ENCODE results near the gene C2CD2.

The C2CD2 gene

DNA sequence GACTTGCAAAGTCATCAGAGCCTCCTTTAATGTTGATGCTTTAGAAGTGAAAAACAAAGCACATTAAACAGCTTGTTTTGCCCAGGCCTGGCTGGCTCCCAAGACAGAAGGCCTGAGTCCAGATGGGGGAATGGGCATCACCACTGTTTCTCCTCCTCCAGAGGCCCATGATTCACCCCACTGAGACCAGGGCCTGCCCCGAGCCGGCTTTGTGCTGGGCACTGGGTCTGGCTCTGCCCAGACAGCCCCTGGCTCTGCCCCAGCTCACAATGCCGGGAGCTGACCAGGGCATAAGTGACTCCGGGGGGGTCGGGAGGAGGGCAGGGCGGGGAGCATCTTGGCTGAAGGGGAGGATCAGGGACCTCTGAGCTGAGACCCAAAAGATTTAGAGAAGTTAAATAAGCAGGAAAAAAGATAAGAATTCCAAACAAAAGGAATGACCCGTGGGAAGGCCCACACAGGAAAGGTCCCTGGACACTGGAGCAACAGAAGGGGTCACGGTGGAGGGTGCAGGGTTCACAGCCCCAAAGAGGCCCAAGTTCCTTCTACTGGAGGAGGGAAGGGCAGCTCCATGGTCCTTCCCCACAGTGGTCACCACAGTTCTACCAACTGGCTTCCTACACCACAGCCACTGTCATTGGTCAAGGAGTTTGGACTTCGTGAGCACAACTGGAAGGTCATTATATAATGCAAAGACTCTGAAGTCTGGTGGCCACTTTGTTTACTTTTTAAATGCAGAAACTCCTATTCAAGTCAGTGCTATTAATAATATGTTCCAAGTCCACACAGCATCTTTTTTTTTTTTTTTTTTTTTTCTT lies 5.5 kb downstream of the C2CD2 start:
- in situ Hi-C loops (cut with HindIII; ENCODE audit: low pct_ligation_motif_present, low pct_unique_long_range_greater_than_20kb, low sequenced_read_pairs), result no loop called here
- no peak for DNase-seq

DNA sequence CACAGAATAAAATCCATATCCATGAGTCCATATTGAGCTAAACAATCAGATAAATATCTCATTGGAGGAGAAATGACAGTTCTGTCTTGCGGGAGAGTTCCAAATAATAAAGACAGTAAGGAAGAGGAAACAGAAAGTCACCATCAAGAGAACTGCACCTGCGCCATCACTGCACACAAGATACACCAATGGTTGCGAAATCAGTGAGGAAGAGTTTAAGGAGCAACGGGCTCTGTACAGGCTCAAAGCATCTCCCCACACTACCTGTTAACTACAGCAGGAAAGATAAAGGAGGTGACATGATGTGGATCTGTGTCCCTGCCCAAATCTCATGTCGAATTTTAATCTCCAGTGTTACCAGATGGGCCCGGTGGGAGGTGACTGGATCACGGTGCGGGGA lies 7.8 kb downstream of the C2CD2 start:
- DNase-seq, result no peak
- in situ Hi-C loops (cut with HindIII; ENCODE audit: low pct_ligation_motif_present, low pct_unique_long_range_greater_than_20kb, low sequenced_read_pairs), result no loop called here

DNA sequence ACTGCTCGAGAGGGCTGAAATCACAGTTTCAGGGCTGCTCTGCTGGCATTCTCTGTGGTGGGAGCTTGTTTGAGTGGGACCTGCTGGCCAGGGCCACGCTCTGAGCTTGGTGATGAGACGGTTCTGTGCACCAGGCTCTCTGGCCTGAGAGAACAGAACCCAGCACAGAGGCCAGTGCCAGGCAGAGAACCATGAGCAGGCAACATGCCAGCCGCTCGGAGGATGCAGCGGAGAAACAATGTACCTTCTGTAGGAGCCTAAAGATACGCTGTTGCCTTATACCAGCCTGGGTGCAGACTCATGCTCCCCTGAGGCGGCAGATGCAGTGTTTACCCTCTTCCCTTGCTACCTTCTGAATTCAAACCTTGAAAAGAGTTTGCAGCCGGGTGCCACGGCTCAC lies 10.0 kb downstream of the C2CD2 start:
- in situ Hi-C loops (cut with HindIII; ENCODE audit: low pct_ligation_motif_present, low pct_unique_long_range_greater_than_20kb, low sequenced_read_pairs), result no loop called here
- no peak for DNase-seq

DNA sequence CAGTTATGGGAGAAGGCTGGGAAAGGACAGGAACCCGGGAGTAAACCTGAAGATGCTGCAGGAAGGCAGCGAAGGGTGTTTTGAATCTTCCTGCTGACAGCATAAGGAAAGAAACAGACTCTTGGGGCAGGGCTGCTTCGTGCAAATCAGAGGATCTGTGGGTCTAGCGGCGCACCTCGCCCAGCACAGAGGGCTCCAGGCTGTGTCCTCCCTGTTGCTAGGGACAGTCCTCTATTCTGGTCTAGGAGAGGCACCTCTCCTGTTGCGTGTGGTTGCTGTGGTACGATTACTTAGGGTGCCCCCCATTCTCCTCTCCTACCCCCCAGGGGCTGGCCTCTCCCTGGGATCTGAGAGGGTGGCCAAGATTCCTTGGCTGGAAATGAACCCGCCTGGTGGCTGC lies 11.4 kb downstream of the C2CD2 start:
- no peak for DNase-seq
- in situ Hi-C loops (cut with HindIII; ENCODE audit: low pct_ligation_motif_present, low pct_unique_long_range_greater_than_20kb, low sequenced_read_pairs), result no loop called here

DNA sequence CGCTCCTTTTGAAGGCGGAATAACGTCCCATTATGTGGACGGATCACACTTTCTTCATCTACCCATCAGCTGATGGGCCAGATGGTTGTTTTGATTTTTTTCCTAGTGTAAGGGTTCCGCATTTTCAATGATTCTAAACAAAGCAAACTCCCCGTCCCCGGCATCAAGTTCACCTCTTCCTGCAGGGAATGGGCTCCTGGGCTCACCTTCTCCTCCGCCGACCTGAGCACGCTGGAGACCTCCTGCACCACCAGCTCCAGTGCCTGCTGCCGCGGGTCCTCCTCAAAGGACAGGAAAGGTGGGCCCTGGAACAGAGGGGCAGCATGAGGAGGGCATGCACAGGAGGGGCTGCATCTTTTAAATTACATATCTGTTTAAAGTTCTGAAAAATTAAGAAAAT lies 11.9 kb downstream of the C2CD2 start:
- no peak for DNase-seq
- in situ Hi-C loops (cut with HindIII; ENCODE audit: low pct_ligation_motif_present, low pct_unique_long_range_greater_than_20kb, low sequenced_read_pairs), result no loop called here

DNA sequence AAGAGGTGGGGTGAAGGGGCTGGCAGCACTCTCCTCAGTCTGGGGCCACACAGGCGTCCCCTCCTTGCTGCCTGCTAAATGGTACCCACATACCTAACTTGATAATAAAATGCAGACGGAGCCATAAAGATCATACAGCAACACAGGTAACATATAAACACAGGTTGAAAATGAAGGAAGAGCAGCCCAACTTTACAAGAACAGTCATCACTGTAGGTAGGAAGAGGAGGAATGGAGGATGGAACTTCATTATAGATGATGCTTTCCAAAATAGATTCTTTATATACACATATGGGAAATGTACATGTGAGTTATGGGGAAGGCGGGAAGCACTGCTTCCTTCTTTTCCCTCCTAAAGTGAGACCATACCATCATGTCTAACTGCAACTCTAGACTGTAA lies 13.4 kb downstream of the C2CD2 start:
- in situ Hi-C loops (cut with HindIII; ENCODE audit: low pct_ligation_motif_present, low pct_unique_long_range_greater_than_20kb, low sequenced_read_pairs), result no loop called here
- no peak for DNase-seq

DNA sequence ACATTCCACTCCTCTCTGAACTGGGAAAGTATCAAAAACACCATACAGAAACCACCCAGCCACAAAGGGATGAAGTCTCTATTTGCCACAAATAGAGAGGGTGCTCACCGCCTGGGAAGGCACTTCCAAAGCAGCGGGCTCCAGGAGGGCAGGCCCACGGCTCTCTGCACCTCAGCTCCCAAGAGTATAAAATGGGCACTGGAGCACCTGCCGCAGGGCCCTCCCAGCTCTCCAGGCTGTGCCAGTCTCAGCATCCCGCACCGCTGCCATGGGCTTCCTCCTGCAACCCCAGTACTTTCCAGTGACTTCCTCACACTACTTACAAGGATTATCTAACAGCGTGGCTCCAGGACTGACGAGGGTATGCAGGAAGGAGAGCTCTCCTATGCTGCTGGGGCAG lies 14.4 kb downstream of the C2CD2 start:
- no peak for DNase-seq
- in situ Hi-C loops (cut with HindIII; ENCODE audit: low pct_ligation_motif_present, low pct_unique_long_range_greater_than_20kb, low sequenced_read_pairs), result no loop called here

DNA sequence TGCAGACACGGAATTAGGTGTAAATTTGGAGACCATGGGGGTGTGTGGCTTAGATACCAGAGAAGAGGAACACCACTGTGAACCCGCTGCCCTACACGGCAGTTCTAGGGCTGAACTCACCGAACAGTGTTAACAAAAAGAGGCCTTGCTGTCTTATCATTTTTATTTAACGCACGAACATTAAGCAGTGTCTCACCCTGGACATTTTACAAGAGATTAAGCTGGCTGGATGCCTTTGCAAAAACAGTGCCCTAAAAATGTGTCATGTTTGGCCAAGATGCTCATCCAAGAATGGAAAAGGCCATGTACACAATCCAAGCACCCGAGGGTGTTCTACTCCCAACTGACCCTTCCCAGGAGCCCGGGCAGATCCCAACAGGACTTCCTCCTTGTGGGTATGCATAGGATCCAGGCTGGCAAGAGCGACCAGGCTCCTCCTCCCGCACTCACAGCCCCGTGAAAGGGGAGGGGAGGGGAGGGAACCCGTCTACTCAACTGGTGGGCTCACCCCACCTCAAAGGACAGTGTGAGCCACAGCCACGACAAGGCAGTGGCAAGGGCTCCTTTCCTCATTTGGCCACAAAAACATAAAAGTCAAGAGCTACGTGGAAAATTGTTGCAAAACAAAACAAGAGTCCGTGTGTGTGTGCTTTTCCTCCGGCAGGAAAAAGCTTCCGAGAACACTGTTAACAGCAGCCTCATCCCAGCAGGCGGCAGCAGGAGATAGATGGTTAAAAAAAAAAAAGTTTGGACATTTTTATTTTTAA lies 20.3 kb downstream of the C2CD2 start:
- in situ Hi-C loops (cut with HindIII; ENCODE audit: low pct_ligation_motif_present, low pct_unique_long_range_greater_than_20kb, low sequenced_read_pairs), result no loop called here
- peak; percentile 55 for DNase-seq

DNA sequence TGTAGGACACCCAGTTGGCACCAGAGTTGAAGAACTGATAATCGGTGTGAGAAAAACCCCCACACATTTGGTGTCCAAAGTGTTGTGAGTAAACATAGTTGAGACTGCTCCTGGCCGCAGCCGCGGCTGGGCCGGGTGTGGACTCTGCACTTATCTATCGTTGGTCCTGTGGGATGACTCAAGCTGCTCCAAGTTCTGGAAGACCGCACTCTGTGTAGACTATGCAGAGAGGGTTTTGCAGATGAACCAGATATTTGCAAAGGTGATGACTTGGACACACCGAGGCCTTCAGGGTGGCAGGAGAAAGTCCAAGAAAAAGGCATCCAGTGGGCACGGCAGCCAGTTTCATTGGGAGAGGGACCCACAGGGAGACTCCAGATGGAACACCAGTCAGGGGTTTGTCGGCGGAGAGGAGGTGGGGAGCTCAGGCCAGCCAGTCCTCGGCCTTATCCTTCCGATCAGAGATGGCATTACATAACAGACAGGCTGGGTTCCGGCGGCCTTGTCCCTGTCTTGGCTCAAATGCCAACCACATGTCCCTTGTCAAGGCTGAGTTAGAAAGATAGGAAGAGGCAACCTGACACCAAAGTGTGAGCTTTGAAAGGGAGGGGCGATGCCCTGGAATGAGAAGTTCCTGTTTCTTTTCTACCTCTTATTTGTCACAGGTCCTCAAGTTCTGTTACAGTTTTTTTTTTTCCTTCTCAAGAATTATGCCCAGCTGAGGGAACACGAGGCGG lies 21.1 kb downstream of the C2CD2 start:
- peak; percentile 81 for DNase-seq
- in situ Hi-C loops (cut with HindIII; ENCODE audit: low pct_ligation_motif_present, low pct_unique_long_range_greater_than_20kb, low sequenced_read_pairs), result no loop called here

DNA sequence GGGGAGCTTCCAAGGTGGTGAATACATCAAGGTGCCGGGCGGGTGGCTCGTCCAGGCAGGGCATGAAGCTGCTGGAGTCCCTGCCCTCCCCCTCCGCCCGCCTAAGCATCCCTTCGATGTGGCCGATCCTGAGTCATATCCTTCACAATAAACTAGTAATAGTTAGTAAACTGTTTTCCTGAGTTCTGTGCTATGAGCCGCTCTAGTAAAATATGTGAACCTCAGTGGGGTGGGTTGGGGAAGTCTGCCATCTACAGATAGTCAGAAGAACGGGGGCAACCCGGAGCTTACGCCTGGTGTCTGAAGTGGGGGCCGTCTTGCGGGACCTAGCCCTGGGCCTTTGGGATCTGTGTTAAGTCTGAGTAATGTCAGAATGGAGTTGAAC lies 21.6 kb downstream of the C2CD2 start:
- peak; percentile 86 for DNase-seq
- in situ Hi-C loops (cut with HindIII; ENCODE audit: low pct_ligation_motif_present, low pct_unique_long_range_greater_than_20kb, low sequenced_read_pairs), result no loop called here

DNA sequence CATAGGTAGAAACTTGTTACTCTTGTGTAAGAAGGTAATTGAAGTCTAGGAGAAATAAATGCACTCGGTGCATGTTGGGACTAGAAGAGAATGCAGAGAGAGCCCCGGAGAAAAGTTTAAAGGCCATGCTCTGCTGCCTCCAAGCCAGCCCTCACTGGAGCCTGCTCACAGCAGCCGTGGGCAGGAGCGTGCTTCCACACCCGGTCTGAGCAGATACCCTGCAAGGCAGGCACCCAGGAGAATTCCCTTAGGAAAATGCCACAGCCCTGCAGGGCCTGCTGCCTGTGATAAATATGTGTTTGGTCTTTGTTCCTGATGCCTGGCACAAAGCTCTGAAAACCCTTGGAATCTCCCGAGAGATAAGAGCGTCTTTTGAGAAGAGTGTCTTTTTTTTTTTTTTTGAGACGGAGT lies 22.8 kb downstream of the C2CD2 start:
- DNase-seq, result peak; percentile 39
- in situ Hi-C loops (cut with HindIII; ENCODE audit: low pct_ligation_motif_present, low pct_unique_long_range_greater_than_20kb, low sequenced_read_pairs), result no loop called here

DNA sequence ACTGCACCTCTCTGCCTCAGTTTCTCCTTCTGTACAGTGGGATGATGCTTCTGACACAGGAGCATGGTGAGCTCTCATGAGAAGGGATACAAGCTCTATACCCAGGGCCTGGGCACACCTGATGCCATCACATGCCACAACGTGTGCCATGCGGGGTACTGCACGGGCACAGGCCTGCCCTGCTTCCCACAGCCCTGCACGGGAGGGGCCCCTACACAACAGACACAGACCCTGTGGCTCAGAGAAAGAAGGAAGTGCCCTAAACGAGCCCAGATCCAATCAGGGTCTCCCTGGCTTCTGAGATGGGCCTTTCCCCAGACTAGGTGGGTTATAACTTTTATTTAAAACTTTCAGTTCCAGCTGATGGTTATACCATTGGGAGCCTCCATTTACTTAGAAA lies 24.6 kb downstream of the C2CD2 start:
- in situ Hi-C loops (cut with HindIII; ENCODE audit: low pct_ligation_motif_present, low pct_unique_long_range_greater_than_20kb, low sequenced_read_pairs), result no loop called here
- DNase-seq, result no peak

DNA sequence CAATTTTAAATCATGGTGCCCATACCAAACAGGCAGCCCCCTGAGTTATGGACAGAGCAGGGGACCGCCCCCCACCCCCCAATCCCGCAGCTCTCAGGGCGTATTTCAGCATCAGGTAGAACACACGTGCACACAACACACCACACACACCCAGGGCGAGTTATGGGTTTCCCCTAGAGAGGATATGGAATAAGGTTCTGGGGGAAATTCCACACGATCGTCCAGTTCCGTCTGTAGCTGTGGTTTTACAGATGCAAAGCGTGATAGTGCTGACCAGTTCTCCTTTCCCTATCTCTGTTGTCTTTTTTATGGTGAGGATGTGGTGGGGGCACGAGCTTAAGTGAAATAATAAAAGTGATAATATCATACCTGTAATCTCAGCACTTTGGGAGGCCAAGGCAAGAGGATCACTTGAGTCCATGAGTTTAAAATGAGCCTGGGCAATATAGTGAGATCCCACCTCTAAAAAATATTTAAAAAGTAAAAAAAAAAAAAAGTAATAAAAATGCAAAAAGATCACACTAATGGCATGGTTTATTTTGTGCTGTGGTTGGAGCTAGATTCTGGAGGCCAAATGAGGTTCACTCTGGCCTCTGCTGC lies 25.1 kb downstream of the C2CD2 start:
- DNase-seq, result no peak
- in situ Hi-C loops (cut with HindIII; ENCODE audit: low pct_ligation_motif_present, low pct_unique_long_range_greater_than_20kb, low sequenced_read_pairs), result no loop called here

DNA sequence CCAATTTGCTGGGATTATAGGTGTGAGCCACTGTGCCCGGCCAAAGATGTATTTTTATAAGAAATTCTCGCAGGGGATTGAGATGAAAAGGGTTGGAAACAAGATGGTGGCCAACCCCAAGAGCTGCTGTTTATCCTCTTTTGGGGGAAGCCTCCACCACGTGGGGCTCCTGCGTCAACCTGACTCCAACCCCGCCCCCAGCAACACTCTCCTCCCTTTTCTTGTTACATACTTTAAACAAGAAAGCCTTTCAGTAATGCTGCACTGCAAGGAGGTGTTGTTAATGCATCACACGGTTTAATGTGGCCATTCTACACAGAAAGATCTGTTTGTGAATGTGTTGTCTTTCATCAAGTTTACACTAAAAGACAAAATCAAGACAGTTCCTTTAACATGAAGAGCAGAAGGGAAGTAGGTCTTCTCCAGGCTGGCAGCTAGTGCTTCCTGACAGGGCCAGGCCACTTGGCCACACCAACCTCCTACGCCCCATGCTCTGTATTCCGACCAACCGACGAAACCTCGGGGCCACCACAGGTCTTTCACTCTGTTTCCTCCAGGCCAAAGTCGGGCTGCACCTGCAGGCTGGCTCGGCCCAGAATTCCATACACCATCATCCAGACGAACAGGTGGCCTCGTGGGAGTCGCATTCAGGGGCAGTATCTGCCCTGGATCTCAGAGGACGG lies 25.9 kb downstream of the C2CD2 start:
- in situ Hi-C loops (cut with HindIII; ENCODE audit: low pct_ligation_motif_present, low pct_unique_long_range_greater_than_20kb, low sequenced_read_pairs), result no loop called here
- DNase-seq, result no peak

DNA sequence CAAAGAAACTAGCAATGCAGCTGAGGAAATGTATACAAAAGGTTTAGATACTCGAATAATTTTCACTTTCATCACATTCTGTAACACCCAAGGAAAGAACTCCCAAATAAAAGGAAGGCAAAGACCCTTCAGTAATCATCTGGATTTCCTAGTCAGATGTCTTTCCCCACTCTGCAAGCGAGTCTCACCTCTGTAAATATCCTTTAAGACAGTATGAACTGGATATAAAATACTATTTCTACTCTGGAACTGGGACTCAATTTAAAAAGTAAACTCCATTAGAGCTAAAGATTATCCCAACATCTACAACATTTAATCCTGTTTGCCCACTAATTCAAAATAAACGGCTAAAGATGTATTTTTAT lies 27.0 kb downstream of the C2CD2 start:
- DNase-seq, result no peak
- in situ Hi-C loops (cut with HindIII; ENCODE audit: low pct_ligation_motif_present, low pct_unique_long_range_greater_than_20kb, low sequenced_read_pairs), result no loop called here

DNA sequence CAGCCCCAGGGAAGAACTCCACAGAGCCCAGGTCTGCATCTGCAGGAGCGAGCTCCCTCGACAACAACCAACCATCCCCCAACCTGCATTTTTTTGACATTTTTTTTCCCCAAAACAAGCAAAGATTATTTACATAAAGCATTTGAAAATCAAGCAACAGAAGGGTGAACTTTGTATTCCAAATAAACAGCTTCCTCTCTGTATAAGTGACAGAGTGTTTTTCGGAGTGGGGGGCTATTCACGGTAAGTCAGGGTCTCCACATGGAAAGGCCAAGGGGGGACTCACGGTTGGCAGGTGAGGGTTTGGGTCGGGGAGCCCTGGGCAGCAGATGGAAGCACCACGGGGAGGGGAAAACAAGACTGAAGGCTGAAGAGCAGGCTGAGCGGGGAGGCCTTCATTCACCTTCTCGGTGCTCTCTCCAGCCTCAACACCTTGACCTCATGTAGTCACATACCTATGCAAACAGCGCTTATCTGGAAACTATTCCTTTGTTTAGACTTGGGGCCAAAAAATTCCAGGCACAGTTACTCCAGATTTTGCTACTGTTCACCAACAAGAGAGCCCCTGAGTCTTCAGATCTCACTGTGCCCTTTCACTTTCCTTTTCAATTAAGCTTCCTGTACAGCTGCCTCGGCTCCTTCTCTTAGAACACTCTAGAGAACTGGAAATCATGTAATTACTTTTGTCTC lies 27.6 kb downstream of the C2CD2 start:
- in situ Hi-C loops (cut with HindIII; ENCODE audit: low pct_ligation_motif_present, low pct_unique_long_range_greater_than_20kb, low sequenced_read_pairs), result no loop called here
- DNase-seq, result peak; percentile 66

DNA sequence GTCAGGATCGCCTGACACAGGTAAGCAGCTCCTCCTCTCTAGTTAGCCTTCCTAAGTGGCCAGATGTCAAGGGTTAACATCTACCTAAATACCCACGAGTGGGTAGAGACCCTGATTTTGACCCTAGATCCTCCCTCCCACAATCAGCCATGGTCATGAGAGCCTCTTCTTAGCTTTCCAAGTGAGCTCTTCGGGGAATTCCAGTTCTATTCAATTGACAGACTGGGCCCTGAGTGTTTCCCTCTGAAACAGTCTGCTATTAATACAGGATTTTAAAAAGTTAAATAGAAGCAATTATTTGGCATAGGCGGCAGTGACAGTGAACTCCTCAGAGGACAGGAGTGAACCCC lies 28.1 kb downstream of the C2CD2 start:
- in situ Hi-C loops (cut with HindIII; ENCODE audit: low pct_ligation_motif_present, low pct_unique_long_range_greater_than_20kb, low sequenced_read_pairs), result no loop called here
- no peak for DNase-seq

DNA sequence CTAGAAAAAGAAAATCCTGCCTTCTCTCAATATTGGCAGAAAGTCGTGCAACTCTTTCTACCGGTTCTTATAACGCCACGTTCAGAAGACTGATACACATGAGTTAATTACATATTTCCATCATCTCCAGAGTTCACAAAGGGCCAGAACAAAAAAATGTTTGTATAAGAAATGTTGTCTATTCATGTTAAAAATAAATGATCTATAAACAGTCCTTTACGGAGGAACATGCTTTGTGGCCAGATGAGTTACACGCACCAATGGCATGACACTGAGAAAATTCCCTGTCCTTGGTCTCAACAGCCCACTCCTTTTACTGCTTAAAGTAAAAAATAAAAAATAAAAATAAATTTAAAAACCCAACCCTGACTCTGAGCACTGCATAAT lies 29.5 kb downstream of the C2CD2 start:
- no peak for DNase-seq
- in situ Hi-C loops (cut with HindIII; ENCODE audit: low pct_ligation_motif_present, low pct_unique_long_range_greater_than_20kb, low sequenced_read_pairs), result no loop called here

Measured in ACHN (cell line).